Measurements from ENCODE around the gene USP6.
"Not testable (repeated sequence)": the region's sequence is repeated elsewhere in the genome, so short reads cannot be mapped to it uniquely, and the experiment has no call there.

Gene USP6

GRCh38 chr17:5122586-5123342, 6.9 kb downstream of the USP6 start:
- DNase-seq, result no peak

- no peak for DNase-seq
Measured at GRCh38 chr17:5123343-5124124, 7.7 kb downstream of the USP6 start.

DNA sequence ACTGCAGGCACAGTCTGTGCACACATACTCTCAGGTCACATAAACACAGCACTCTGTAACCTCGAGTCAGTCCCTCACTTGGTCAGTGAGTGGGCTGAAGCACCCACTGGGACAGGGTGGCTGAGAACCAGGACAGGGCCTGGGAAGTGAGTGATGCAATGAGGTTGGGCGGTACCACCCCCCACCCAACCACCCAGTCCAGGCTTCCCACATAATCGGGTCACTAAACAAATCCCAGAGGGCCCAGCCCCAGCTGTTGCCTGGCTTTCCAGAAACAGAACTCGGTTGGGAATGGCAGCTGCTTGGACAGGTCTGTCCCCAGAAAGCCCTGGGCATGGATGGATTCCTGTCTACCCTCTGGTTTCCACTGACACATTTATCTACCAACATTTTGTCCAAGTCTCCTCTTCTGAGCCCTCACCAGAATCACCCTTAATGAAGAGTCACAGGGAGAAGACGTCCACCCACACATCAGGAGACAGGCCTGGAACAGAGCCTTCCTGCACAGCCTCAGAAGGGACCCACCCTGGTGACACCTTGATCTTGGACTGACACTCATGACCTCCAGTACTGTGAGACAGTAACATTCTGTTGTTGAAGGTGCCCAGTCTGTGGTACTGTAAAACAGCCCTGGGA, 8.4 kb downstream of the USP6 start:
- DNase-seq, result not testable (repeated sequence)

DNA sequence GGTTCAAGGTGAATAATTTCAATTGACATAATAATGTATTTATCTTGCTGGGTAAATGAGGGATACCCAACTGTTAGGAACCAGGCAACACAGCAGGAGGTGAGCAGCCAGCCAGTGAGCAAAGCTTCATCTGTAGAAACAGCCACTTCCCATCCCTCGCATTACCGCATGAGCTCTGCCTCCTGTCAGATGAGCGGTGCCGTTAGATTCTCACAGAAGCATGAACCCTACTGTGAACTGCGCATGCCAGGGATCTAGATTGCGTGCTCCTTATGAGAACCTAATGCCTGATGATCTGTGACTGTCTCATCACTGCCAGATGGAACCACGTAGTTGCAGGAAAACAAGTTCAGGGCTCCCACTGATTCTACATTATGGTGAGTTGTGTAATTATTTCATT, 9.1 kb downstream of the USP6 start:
- DNase-seq, result not testable (repeated sequence)

GRCh38 chr17:5126719-5127488, 11.1 kb downstream of the USP6 start:
- DNase-seq, result no peak

DNA sequence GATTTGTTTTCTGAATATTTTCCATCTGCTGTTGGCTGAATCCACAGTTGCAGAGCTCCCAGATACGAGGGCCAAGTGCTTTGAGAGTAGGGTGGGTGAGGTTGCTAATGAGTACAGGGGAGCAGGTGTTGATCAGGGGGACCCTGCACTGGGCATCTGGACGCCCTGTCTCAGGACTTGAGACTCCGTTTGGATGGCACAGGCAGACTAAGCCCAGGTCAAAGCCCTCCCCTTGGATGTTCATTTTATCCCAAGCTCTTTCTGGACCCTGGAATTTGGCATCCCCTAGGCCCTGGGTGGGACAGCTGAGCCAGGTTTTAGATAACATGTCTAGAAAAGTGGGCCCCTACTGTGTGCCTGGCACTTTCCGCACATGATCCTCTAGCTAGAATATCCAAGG, 12.1 kb downstream of the USP6 start:
- no peak for DNase-seq

DNA sequence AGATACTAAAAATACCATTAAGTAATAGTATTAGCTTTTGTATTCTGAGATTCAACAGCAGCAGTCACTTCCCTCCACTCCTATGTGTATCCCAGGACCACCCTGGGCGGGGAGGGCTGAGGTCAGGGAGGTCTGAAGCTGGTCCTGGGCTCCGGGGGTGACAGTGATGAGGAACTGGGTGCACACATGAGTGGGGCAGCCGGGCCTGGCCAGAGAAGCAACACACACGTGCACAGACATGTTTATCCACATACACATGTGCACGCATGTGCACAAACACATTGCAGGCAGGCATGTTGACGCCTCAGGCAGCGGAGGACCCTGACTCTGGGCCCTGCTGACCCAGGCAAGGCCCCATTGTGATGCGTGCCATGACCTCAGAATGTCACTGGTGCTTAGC, 12.6 kb downstream of the USP6 start:
- not testable (repeated sequence) for DNase-seq

DNA sequence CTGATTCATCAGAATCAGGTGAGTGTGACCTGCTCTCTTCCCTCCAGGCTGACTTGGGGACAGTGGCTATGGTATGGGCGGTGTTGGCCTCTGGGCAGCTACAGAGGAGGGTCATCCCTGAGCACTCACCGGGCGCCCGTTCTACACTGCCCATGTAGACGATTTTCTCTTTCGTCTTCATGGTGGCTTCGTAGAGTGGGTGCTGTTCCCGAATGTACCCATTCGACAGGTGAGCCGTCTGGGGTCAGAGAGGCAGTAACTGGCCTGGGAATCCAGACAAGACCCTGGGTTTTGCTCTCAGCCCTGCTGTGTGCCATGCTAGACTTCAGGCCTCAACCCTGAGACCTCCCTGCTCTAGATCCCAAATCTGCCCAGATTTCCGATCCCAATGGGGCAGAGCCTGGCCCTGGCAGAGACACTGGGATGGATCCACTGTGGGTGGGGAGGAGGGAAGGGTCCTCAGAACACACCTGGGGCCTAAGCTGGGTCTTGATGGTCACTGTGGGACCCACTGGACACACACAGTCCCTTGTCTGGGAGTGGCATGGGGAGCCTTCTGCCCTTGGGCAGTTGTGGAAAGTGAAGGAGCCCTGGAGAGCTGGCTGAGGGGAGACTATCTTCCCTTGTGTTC, 13.2 kb downstream of the USP6 start:
- no peak for DNase-seq

- not testable (repeated sequence) for DNase-seq
Measured at GRCh38 chr17:5129770-5130169, 13.9 kb downstream of the USP6 start.

- not testable (repeated sequence) for DNase-seq
Measured at GRCh38 chr17:5130261-5130660, 14.4 kb downstream of the USP6 start.

DNA sequence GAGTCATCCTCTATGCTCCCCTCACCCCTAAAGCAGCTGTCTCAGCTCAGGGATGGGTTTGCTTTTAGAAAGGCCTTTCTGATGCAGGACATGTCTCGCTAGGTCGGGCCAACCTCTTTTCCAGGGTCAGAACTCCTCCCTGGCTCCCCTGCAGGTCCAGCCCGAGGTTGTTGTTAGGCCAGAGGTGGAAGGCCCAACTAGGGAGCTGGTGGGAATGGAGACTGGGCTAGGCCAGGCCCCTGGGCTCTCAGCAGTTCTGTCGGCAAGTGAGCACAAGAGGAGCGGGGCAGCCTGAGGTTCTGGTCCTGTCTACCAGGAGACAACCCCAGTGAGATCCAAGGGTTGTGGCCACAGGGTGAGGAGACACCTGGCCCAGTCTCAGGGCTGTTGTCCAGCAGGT, 14.9 kb downstream of the USP6 start:
- DNase-seq, result not testable (repeated sequence)

- no peak for DNase-seq
Measured at GRCh38 chr17:5131146-5131715, 15.4 kb downstream of the USP6 start.

GRCh38 chr17:5131799-5132502, 16.1 kb downstream of the USP6 start:
- DNase-seq, result not testable (repeated sequence)

DNA sequence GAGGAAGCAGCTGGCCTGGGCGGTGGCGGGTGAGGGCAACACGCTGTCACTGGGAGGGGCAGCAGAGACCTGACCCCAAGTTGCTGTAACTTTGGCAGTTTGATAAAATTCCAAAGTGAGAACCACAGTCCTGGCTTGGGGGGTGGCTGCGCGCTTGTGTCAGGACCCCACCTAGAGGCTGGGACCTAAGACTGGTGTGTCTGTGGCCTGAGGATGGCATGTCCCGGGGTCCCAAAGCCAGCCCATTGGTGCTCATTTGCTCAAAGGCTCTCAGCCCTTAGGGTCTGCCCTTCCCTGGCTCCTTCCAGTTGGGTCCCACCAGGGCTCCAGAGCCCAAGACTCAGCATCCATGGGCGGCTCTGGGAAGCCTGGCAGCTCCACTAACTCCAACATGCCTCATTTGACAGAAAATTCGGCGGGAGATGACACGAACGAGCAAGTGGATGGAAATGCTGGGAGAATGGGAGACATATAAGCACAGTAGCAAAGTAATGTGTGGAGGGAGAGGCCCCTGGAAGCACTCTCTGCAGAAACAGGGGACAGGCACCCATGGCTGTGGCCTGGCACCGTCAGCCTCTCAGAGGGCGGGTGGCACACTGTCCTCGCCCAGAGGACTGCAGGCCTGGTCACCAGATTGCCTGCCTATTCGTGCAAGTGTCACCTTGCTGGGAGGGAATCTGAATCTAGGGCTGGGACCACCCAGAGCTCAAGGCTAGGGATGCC, 16.8 kb downstream of the USP6 start:
- not testable (repeated sequence) for DNase-seq

GRCh38 chr17:5133311-5133710, 17.5 kb downstream of the USP6 start:
- DNase-seq, result no peak

GRCh38 chr17:5133961-5134360, 18.1 kb downstream of the USP6 start:
- not testable (repeated sequence) for DNase-seq

DNA sequence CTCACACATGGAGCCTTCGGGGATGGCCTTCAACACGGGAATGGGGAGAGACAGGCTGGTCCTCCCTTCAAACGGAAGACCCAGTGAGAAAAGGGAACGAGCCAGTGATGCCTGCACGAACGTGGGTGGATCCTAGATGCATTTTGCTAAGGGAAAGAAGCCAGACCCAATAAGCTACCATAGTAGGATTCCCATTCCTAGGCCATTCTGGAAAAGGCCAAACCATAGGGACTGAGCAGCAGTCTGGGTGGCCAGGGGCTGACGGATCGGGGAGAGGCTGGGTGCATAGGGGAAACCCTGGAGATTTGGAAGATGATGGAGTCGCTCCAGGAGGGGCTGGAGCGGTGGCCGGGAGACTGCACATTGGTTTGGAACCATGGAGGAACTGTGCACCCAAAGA, 18.7 kb downstream of the USP6 start:
- not testable (repeated sequence) for DNase-seq

DNA sequence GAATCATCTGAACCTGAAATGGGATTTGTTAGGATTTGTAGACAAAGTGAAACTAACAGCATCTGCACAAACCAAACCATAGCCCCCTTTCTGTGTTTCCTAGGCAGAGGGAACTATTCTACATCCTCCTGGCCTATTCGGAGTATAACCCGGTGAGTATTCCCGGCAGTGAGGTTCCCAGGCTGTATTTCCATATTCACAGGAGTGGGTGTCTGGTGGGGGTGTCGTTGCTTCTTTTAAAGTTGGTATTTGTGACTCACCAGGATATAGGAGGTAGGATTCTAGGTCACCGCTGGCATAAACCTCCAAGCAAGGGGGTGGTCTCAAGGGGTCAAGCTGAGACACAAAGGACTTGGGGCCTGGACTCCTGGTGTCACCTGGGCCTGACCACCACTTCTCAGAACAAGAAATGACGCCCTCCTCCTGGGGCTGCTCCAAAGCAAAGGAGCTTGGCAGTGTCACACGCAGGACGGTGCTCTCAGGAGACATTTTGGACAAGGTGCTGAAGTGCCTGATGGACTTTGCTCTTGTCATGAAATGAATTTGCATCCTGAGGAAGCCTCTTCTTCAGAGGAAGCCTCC, 19.4 kb downstream of the USP6 start:
- not testable (repeated sequence) for DNase-seq

GRCh38 chr17:5135726-5136579, 20.1 kb downstream of the USP6 start:
- DNase-seq, result no peak
